HCT116 (cell line): ENCODE measurements around the gene ZNF18.

Source experiments
- TF ChIP-seq, protein P1 (sequence below), 3 experiments: fragments of 200-600 bp in 1 of 3; sonication (generic) in 1 of 3; IDR thresholded peaks in 2 of 3; conservative IDR thresholded peaks in 1 of 3; 2 replicates each; pipeline ENCODE4 v1.5.1; 2012 to 2017; ENCODE audit warnings: low read depth in 2 of 3, low read length in 2 of 3, antibody characterized with exemption in 1 of 3, borderline replicate concordance in 1 of 3, control low read depth in 1 of 3, mild to moderate bottlenecking in 1 of 3, mixed read lengths in 1 of 3, mixed run types in 1 of 3, moderate library complexity in 1 of 3; ENCODE audit not compliant: insufficient read depth in 1 of 3
- TF ChIP-seq, protein P2 (sequence below): IDR thresholded peaks from 2 replicates; pipeline ENCODE4 v1.6.1; 2012

DNA sequence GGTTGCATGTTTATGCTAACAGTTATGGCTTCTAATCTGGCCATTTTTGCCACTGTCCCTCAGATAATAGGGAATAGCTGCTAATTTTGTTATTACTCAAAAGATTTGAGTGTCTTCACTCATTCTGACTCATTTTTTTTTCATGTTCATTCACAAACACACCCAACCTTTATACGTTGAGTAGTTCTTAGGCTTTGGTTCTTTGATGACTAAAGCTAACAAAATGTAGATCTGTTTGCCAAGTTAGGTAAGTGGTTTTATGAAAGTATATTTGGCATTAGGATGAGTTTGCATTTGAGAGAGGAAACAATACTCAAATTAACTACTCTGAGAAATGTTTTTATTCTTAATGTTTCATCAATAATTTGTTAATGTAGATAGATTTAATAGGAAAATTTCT is 27.1 kb upstream of the ZNF18 start:
- TF ChIP-seq, protein P1, sequence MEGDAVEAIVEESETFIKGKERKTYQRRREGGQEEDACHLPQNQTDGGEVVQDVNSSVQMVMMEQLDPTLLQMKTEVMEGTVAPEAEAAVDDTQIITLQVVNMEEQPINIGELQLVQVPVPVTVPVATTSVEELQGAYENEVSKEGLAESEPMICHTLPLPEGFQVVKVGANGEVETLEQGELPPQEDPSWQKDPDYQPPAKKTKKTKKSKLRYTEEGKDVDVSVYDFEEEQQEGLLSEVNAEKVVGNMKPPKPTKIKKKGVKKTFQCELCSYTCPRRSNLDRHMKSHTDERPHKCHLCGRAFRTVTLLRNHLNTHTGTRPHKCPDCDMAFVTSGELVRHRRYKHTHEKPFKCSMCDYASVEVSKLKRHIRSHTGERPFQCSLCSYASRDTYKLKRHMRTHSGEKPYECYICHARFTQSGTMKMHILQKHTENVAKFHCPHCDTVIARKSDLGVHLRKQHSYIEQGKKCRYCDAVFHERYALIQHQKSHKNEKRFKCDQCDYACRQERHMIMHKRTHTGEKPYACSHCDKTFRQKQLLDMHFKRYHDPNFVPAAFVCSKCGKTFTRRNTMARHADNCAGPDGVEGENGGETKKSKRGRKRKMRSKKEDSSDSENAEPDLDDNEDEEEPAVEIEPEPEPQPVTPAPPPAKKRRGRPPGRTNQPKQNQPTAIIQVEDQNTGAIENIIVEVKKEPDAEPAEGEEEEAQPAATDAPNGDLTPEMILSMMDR (IDR thresholded peaks at IDR 0.05 in 2 of 3, conservative IDR thresholded peaks at IDR 0.05 in 1 of 3; ENCODE audit: borderline replicate concordance in 1 of 3, insufficient read depth in 1 of 3, low read depth in 2 of 3, low read length in 2 of 3) = no peak
- TF ChIP-seq, protein P2, sequence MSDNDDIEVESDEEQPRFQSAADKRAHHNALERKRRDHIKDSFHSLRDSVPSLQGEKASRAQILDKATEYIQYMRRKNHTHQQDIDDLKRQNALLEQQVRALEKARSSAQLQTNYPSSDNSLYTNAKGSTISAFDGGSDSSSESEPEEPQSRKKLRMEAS = no peak
